ENCODE data around the gene KCNH4. TPM values are rescaled to one million over a fixed set of nuclear protein-coding genes. Genes with fewer than 3 reads are reported as not detected.
A peak's percentile ranks its signal among the peaks of the same experiment; 100 is the strongest.

The KCNH4 gene
- total RNA-seq, 3 donors from 2014 or later = 2.2 to 2.6 (median 2.6) TPM

- H3K4me3 Mint-ChIP-seq = no peak overlapping the region
- H3K36me3 Mint-ChIP-seq (ENCODE audit: insufficient read depth) = peaks cover 19% of the 10 kb centered on the region
- no peaks in the 10 kb centered on the region for H3K27me3 Mint-ChIP-seq (ENCODE audit: low read depth)
- DNase-seq = no peak
- H3K9me3 Mint-ChIP-seq = no peaks in the 10 kb centered on the region
- no peak for ATAC-seq
- H3K4me1 Mint-ChIP-seq (ENCODE audit: low read depth) = peaks cover 25% of the 10 kb centered on the region
Measured at GRCh38 chr17:42117397-42118125, 63.4 kb downstream of the KCNH4 start.

- DNase-seq = peak; percentile 79
- no peaks in the 10 kb centered on the region for H3K27me3 Mint-ChIP-seq (ENCODE audit: low read depth)
- ATAC-seq = peak; percentile 12 to 17
- peaks cover 31% of the 10 kb centered on the region for H3K4me1 Mint-ChIP-seq (ENCODE audit: low read depth)
- H3K4me3 Mint-ChIP-seq = no peak overlapping the region
- H3K9me3 Mint-ChIP-seq = no peaks in the 10 kb centered on the region
- peaks cover 19% of the 10 kb centered on the region for H3K36me3 Mint-ChIP-seq (ENCODE audit: insufficient read depth)
Measured at GRCh38 chr17:42116705-42117396, 64.1 kb downstream of the KCNH4 start.

- ATAC-seq (no peak), DNase-seq (no peak)
- Mint-ChIP-seq H3K4me1 (ENCODE audit: low read depth) (peaks cover 41% of the 10 kb centered on the region), H3K36me3 (ENCODE audit: insufficient read depth) (peaks cover 20% of the 10 kb centered on the region), H3K9me3 (no peaks in the 10 kb centered on the region), H3K27me3 (ENCODE audit: low read depth) (no peaks in the 10 kb centered on the region), H3K4me3 (no peak overlapping the region)
Measured at GRCh38 chr17:42114118-42114517, 66.8 kb downstream of the KCNH4 start.

GRCh38 chr17:42113293-42114069 is 67.5 kb downstream of the KCNH4 start:
- H3K36me3 Mint-ChIP-seq (ENCODE audit: insufficient read depth) = peaks cover 19% of the 10 kb centered on the region
- no peaks in the 10 kb centered on the region for H3K27me3 Mint-ChIP-seq (ENCODE audit: low read depth)
- H3K4me3 Mint-ChIP-seq = no peak overlapping the region
- H3K9me3 Mint-ChIP-seq = no peaks in the 10 kb centered on the region
- H3K4me1 Mint-ChIP-seq (ENCODE audit: low read depth) = peaks cover 42% of the 10 kb centered on the region
- ATAC-seq (no peak), DNase-seq (no peak)

GRCh38 chr17:42112552-42113176 is 68.3 kb downstream of the KCNH4 start, which contains the start of gene DHX58:
Gene DHX58 (minus strand): TSS chr17:42112714. CDS start chr17:42111892, 822 bp downstream.
- Mint-ChIP-seq H3K9me3 (no peaks in the 10 kb centered on the region), H3K36me3 (ENCODE audit: insufficient read depth) (peaks cover 19% of the 10 kb centered on the region), H3K27me3 (ENCODE audit: low read depth) (no peaks in the 10 kb centered on the region), H3K4me1 (ENCODE audit: low read depth) (peaks cover 49% of the 10 kb centered on the region), H3K4me3 (peak within 1 kb of the TSS; percentile 83)
- ATAC-seq (peak; percentile 84 to 90), DNase-seq (peak; percentile 68)

GRCh38 chr17:42111871-42112551 is 68.9 kb downstream of the KCNH4 start:
- DNase-seq (no peak), ATAC-seq (peak; percentile 12 to 29)
- Mint-ChIP-seq H3K4me1 (ENCODE audit: low read depth) (peaks cover 51% of the 10 kb centered on the region), H3K27me3 (ENCODE audit: low read depth) (no peaks in the 10 kb centered on the region), H3K9me3 (no peaks in the 10 kb centered on the region), H3K36me3 (ENCODE audit: insufficient read depth) (peaks cover 18% of the 10 kb centered on the region), H3K4me3 (peak overlapping the region; percentile 83)

GRCh38 chr17:42111265-42111636 is 69.7 kb downstream of the KCNH4 start:
- H3K4me3 Mint-ChIP-seq = no peak overlapping the region
- H3K27me3 Mint-ChIP-seq (ENCODE audit: low read depth) = no peaks in the 10 kb centered on the region
- no peak for DNase-seq
- peaks cover 14% of the 10 kb centered on the region for H3K36me3 Mint-ChIP-seq (ENCODE audit: insufficient read depth)
- H3K4me1 Mint-ChIP-seq (ENCODE audit: low read depth) = peaks cover 48% of the 10 kb centered on the region
- no peaks in the 10 kb centered on the region for H3K9me3 Mint-ChIP-seq
- ATAC-seq = no peak

- H3K4me1 Mint-ChIP-seq (ENCODE audit: low read depth) = peaks cover 44% of the 10 kb centered on the region
- ATAC-seq (no peak), DNase-seq (no peak)
- H3K9me3 Mint-ChIP-seq = no peaks in the 10 kb centered on the region
- H3K36me3 Mint-ChIP-seq (ENCODE audit: insufficient read depth) = peaks cover 12% of the 10 kb centered on the region
- H3K27me3 Mint-ChIP-seq (ENCODE audit: low read depth) = no peaks in the 10 kb centered on the region
- peak overlapping the region; percentile 24 for H3K4me3 Mint-ChIP-seq
Measured at GRCh38 chr17:42110301-42111264, 70.4 kb downstream of the KCNH4 start.

GRCh38 chr17:42109086-42109485 is 71.9 kb downstream of the KCNH4 start:
- no peak for ATAC-seq
- Mint-ChIP-seq H3K4me3 (no peak overlapping the region), H3K27me3 (ENCODE audit: low read depth) (no peaks in the 10 kb centered on the region), H3K9me3 (no peaks in the 10 kb centered on the region), H3K36me3 (ENCODE audit: insufficient read depth) (peaks cover 4% of the 10 kb centered on the region), H3K4me1 (ENCODE audit: low read depth) (peaks cover 41% of the 10 kb centered on the region)
- DNase-seq = no peak

- peak overlapping the region; percentile 50 for H3K4me3 Mint-ChIP-seq
- peaks cover 39% of the 10 kb centered on the region for H3K4me1 Mint-ChIP-seq (ENCODE audit: low read depth)
- peak; percentile 81 to 87 for ATAC-seq
- H3K27me3 Mint-ChIP-seq (ENCODE audit: low read depth) = no peaks in the 10 kb centered on the region
- DNase-seq = peak; percentile 95
- H3K36me3 Mint-ChIP-seq (ENCODE audit: insufficient read depth) = peaks cover 4% of the 10 kb centered on the region
- H3K9me3 Mint-ChIP-seq = no peaks in the 10 kb centered on the region
Measured at GRCh38 chr17:42107597-42108576, 73.1 kb downstream of the KCNH4 start.

- peaks cover 4% of the 10 kb centered on the region for H3K36me3 Mint-ChIP-seq (ENCODE audit: insufficient read depth)
- no peak for DNase-seq
- H3K27me3 Mint-ChIP-seq (ENCODE audit: low read depth) = no peaks in the 10 kb centered on the region
- H3K9me3 Mint-ChIP-seq = no peaks in the 10 kb centered on the region
- H3K4me1 Mint-ChIP-seq (ENCODE audit: low read depth) = peaks cover 33% of the 10 kb centered on the region
- H3K4me3 Mint-ChIP-seq = peak overlapping the region; percentile 50
- ATAC-seq = no peak
Measured at GRCh38 chr17:42107124-42107523, 73.8 kb downstream of the KCNH4 start.
